ENCODE results near the gene ZFP1.

The ZFP1 gene

DNA sequence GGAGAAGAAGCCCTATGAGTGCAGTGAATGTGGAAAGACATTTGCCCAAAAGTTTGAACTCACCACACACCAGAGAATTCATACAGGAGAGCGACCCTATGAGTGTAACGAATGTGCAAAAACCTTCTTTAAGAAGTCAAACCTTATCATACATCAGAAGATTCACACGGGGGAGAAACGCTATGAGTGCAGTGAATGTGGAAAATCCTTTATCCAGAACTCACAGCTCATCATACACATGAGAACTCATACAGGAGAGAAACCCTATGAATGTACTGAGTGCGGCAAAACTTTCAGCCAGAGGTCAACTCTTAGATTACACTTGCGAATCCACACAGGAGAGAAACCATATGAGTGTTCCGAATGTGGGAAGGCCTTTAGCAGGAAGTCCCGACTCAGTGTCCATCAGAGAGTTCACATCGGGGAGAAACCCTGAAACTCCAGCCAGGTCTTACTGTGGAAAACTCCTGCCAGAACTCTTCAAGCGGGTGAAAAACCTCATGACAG is 21.6 kb downstream of the ZFP1 start:
- H3K4me3 ChIP-seq (replicated peaks in 1 of 2; ENCODE audit: low read depth in 2 of 2, low read length in 2 of 2): no peak overlapping the region
- TF ChIP-seq CTCF (IDR thresholded peaks at IDR 0.05; ENCODE audit: low read depth, low read length): no peak

GRCh38 chr16:75172578-75172977 is 24.3 kb downstream of the ZFP1 start:
- no peak for DNase-seq (ENCODE audit: low read depth in 2 of 2)
- no peak for TF ChIP-seq CTCF (IDR thresholded peaks at IDR 0.05; ENCODE audit: low read depth, low read length)
- no peak overlapping the region for H3K4me3 ChIP-seq (replicated peaks in 1 of 2; ENCODE audit: low read depth in 2 of 2, low read length in 2 of 2)

More for the DNA sequence above, 21.6 kb downstream of the ZFP1 start:
- no peak for DNase-seq (ENCODE audit: low read depth in 2 of 2)

DNA sequence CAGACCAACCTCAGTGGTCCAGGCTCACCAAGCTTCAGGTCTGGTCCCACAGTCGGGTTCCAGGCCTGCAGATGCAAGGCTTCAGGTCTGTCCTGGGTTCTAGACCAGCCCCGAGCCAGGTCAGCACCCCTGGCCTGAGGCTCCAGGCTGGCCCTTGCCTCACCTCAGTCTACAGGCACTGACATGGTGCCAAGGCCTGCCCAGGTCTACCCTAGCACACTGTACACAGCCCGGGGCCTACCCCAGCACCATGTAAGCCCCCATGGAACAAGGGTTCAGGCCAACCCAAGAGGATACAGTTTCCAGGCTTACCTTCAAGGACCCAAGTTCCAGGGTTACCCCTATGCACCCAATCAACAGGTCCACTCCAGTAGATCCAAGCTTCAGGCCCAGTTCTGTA is 26.8 kb downstream of the ZFP1 start:
- H3K4me3 ChIP-seq (replicated peaks in 1 of 2; ENCODE audit: low read depth in 2 of 2, low read length in 2 of 2): no peak overlapping the region

GRCh38 chr16:75176926-75177325 is 28.6 kb downstream of the ZFP1 start:
- no peak for TF ChIP-seq CTCF (IDR thresholded peaks at IDR 0.05; ENCODE audit: low read depth, low read length)

More for the DNA sequence above, 26.8 kb downstream of the ZFP1 start:
- TF ChIP-seq CTCF (IDR thresholded peaks at IDR 0.05; ENCODE audit: low read depth, low read length): no peak
- DNase-seq (ENCODE audit: low read depth in 2 of 2): no peak

DNA sequence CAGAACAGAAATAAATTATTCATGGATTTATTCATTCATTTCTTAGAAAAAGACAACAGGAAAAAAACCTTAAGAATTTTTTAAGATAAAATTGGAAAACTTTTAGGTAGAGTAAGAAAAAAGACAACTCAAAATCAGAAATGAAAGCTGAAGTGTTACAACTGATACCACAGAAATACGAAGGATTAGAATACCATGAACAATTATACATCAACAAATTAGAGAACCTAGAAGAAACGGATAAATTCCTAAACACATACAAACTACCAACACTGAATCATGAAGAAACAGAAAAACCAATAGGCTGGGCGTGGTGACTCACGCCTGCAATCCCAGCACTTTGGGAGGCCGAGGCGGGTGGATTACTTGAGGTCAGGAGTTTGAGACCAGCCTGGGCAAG is 30.9 kb downstream of the ZFP1 start:
- H3K4me3 ChIP-seq (replicated peaks in 1 of 2; ENCODE audit: low read depth in 2 of 2, low read length in 2 of 2): no peak overlapping the region
- no peak for TF ChIP-seq CTCF (IDR thresholded peaks at IDR 0.05; ENCODE audit: low read depth, low read length)
- DNase-seq (ENCODE audit: low read depth in 2 of 2): no peak

More at GRCh38 chr16:75176926-75177325, 28.6 kb downstream of the ZFP1 start:
- H3K4me3 ChIP-seq (replicated peaks in 1 of 2; ENCODE audit: low read depth in 2 of 2, low read length in 2 of 2): no peak overlapping the region
- no peak for DNase-seq (ENCODE audit: low read depth in 2 of 2)

DNA sequence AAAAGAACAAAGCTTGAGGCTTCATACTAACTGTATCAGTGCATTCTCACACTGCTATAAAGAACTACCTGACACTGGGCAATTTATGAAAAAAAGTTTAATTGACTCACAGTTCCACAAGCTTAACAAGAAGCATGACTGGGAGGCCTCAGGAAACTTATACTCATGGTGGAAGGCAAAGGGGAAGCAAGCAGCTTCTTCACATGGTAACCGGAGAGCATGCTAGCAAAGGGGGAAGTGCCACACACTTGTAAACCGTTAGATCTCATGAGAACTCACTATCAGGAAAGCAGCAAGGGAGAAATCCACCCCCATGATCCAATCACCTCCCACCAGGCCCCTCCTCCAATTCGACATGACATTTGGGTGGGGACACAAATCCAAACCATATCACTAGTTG is 33.3 kb downstream of the ZFP1 start:
- TF ChIP-seq CTCF (IDR thresholded peaks at IDR 0.05; ENCODE audit: low read depth, low read length): no peak

GRCh38 chr16:75188832-75189477 is 40.6 kb downstream of the ZFP1 start:
- no peak overlapping the region for H3K4me3 ChIP-seq (replicated peaks in 1 of 2; ENCODE audit: low read depth in 2 of 2, low read length in 2 of 2)
- DNase-seq (ENCODE audit: low read depth in 2 of 2): no peak
- no peak for TF ChIP-seq CTCF (IDR thresholded peaks at IDR 0.05; ENCODE audit: low read depth, low read length)

More for the DNA sequence above, 33.3 kb downstream of the ZFP1 start:
- no peak for DNase-seq (ENCODE audit: low read depth in 2 of 2)
- H3K4me3 ChIP-seq (replicated peaks in 1 of 2; ENCODE audit: low read depth in 2 of 2, low read length in 2 of 2): no peak overlapping the region

All from cardiac fibroblast (primary cell).